SK-N-SH treated with all-trans-retinoic acid at 6 μM for 48 hours (cell line): ENCODE measurements around the gene SNRNP48.

Experiments
- ARNTL ChIP-seq: fragments of 450-650 bp; formaldehyde crosslinking; IDR thresholded peaks from 2 replicates; pipeline ENCODE4 v1.5.0; 2020; ENCODE audit warnings: low read depth, mild to moderate bottlenecking, moderate library complexity, borderline replicate concordance
- ESRRG ChIP-seq: fragments of 250-450 bp; sonication (Bioruptor Pico); IDR thresholded peaks from 2 replicates; pipeline ENCODE4 v1.6.1; 2021; ENCODE audit warnings: mild to moderate bottlenecking
- GLIS3 ChIP-seq: fragments of 250-450 bp; sonication (Bioruptor Pico); IDR thresholded peaks from 2 replicates; pipeline ENCODE4 v1.5.0; 2020; ENCODE audit warnings: mild to moderate bottlenecking, moderate library complexity
- ZFP30 ChIP-seq: fragments of 450-650 bp; formaldehyde crosslinking; IDR thresholded peaks from 2 replicates; pipeline ENCODE4 v1.5.0; 2022; ENCODE audit warnings: mild to moderate bottlenecking, moderate library complexity
- ZNF70 ChIP-seq: fragments of 450-650 bp; formaldehyde crosslinking; IDR thresholded peaks from 2 replicates; pipeline ENCODE4 v1.5.0; 2020; ENCODE audit warnings: mild to moderate bottlenecking, moderate library complexity
- ZNF8 ChIP-seq: fragments of 450-650 bp; formaldehyde crosslinking; IDR thresholded peaks from 2 replicates; pipeline ENCODE4 v1.5.0; 2020; ENCODE audit warnings: mild to moderate bottlenecking, moderate library complexity
- TF ChIP-seq, protein P1 (sequence below): fragments of 250-450 bp; sonication (Bioruptor Pico); IDR thresholded peaks from 2 replicates; pipeline ENCODE4 v1.8.0; 2021; ENCODE audit warnings: low read depth, mild to moderate bottlenecking, moderate library complexity, borderline replicate concordance

DNA sequence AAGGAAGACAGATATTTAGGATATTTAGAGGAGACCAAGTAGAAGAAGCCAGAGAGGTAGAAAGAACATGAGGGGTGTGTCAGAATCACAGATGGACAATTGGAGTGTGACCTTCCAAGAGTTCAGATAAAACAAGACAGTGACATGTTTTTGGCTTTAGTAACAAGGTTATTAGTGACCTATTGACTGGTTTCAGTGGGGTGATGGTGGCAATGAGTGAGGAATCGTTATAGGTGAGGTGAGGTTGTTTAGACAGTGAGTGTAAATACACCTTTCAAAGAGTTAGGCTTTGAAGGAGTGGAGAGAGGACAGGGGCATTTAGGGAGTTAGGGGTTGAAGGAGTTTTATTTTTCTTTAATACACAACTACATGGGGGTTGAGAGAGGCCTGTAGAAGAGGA, 3.2 kb downstream of the SNRNP48 start:
- TF ChIP-seq ZNF70 (CRISPR knock-in tag): no peak
- TF ChIP-seq ARNTL: no peak
- TF ChIP-seq ZFP30: no peak
- TF ChIP-seq, protein P1, sequence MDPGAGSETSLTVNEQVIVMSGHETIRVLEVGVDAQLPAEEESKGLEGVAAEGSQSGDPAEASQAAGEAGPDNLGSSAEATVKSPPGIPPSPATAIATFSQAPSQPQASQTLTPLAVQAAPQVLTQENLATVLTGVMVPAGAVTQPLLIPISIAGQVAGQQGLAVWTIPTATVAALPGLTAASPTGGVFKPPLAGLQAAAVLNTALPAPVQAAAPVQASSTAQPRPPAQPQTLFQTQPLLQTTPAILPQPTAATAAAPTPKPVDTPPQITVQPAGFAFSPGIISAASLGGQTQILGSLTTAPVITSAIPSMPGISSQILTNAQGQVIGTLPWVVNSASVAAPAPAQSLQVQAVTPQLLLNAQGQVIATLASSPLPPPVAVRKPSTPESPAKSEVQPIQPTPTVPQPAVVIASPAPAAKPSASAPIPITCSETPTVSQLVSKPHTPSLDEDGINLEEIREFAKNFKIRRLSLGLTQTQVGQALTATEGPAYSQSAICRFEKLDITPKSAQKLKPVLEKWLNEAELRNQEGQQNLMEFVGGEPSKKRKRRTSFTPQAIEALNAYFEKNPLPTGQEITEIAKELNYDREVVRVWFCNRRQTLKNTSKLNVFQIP (CRISPR knock-in tag): no peak
- TF ChIP-seq ESRRG (CRISPR knock-in tag): no peak
- TF ChIP-seq GLIS3 (CRISPR knock-in tag): no peak
- no peak for TF ChIP-seq ZNF8 (CRISPR knock-in tag)
